PC-3 (cell line): Measurements from ENCODE around the gene AOAH.

Experiments used
- EZH2 ChIP-seq: fragments of 300-600 bp; sonication (generic); IDR thresholded peaks from one replicate; pipeline ENCODE4 v1.6.1; 2017; ENCODE audit warnings: antibody characterized with exemption, mild to moderate bottlenecking, low read length; ENCODE audit not compliant: unreplicated experiment
- EZH2phosphoT487 ChIP-seq: fragments of 300-600 bp; sonication (generic); IDR thresholded peaks from 2 replicates; pipeline ENCODE4 v1.6.1; 2018; ENCODE audit warnings: mild to moderate bottlenecking, antibody characterized with exemption, low read length, borderline replicate concordance
- TF ChIP-seq, protein P1 (sequence below): fragments of 300-600 bp; sonication (generic); conservative IDR thresholded peaks from 2 replicates; pipeline ENCODE4 v1.5.1; 2017; ENCODE audit warnings: antibody characterized with exemption, low read depth, mild to moderate bottlenecking, low read length

DNA sequence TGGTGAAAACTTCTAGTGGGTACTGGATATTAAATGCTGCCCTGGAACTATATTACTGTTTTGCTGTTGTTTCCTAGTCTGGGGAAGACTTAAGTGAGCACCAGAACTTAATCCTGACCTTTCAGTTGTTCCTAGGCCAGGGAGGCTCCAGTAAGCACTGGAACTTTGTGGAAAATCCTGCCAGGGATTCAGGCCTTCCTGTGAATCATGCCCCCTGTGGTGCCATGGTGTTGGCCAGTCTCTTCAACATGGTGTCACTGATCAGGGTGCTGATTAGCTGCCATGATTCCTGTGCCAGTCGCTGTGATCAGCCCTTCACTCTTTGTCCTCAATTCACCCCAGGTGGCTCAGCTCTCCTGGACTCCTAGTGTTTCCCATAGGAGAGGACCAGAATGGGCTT, 8.5 kb upstream of the AOAH start:
- TF ChIP-seq, protein P1, sequence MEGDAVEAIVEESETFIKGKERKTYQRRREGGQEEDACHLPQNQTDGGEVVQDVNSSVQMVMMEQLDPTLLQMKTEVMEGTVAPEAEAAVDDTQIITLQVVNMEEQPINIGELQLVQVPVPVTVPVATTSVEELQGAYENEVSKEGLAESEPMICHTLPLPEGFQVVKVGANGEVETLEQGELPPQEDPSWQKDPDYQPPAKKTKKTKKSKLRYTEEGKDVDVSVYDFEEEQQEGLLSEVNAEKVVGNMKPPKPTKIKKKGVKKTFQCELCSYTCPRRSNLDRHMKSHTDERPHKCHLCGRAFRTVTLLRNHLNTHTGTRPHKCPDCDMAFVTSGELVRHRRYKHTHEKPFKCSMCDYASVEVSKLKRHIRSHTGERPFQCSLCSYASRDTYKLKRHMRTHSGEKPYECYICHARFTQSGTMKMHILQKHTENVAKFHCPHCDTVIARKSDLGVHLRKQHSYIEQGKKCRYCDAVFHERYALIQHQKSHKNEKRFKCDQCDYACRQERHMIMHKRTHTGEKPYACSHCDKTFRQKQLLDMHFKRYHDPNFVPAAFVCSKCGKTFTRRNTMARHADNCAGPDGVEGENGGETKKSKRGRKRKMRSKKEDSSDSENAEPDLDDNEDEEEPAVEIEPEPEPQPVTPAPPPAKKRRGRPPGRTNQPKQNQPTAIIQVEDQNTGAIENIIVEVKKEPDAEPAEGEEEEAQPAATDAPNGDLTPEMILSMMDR = no peak
- TF ChIP-seq EZH2 = no peak
- no peak for TF ChIP-seq EZH2phosphoT487
